Measurements from ENCODE around the gene COPS9. TPM values are rescaled to one million over a fixed set of nuclear protein-coding genes. Genes with fewer than 3 reads are reported as not detected.

The COPS9 gene
- total RNA-seq, 1 donor from 2014 or later = 115 TPM

- H3K9me3 Mint-ChIP-seq (ENCODE audit: low read depth) = peaks cover 3% of the 10 kb centered on the region
- peaks cover 6% of the 10 kb centered on the region for H3K4me1 Mint-ChIP-seq (ENCODE audit: low read depth)
- H3K27me3 Mint-ChIP-seq = peaks cover 24% of the 10 kb centered on the region
- TF ChIP-seq CTCF (IDR thresholded peaks at IDR 0.05; ENCODE audit: unreplicated experiment) = no peak
- no peak for DNase-seq (ENCODE audit: low spot score, unreplicated experiment)
- no peak overlapping the region for H3K27ac Mint-ChIP-seq
- no peaks in the 10 kb centered on the region for H3K36me3 Mint-ChIP-seq (ENCODE audit: insufficient read depth)
- H3K4me3 Mint-ChIP-seq (ENCODE audit: low read depth) = no peak overlapping the region
Measured at GRCh38 chr2:240174496-240174895, 38.4 kb upstream of the COPS9 start.

GRCh38 chr2:240172071-240172895 is 36.2 kb upstream of the COPS9 start:
- H3K4me1 Mint-ChIP-seq (ENCODE audit: low read depth) = peaks cover 6% of the 10 kb centered on the region
- H3K27me3 Mint-ChIP-seq = peaks cover 24% of the 10 kb centered on the region
- TF ChIP-seq CTCF (IDR thresholded peaks at IDR 0.05; ENCODE audit: unreplicated experiment) = no peak
- H3K27ac Mint-ChIP-seq = no peak overlapping the region
- H3K9me3 Mint-ChIP-seq (ENCODE audit: low read depth) = peaks cover 3% of the 10 kb centered on the region
- H3K4me3 Mint-ChIP-seq (ENCODE audit: low read depth) = no peak overlapping the region
- DNase-seq (ENCODE audit: low spot score, unreplicated experiment) = no peak
- H3K36me3 Mint-ChIP-seq (ENCODE audit: insufficient read depth) = no peaks in the 10 kb centered on the region

- no peak for TF ChIP-seq CTCF (IDR thresholded peaks at IDR 0.05; ENCODE audit: unreplicated experiment)
- DNase-seq (ENCODE audit: low spot score, unreplicated experiment) = no peak
- Mint-ChIP-seq H3K27me3 (peaks cover 26% of the 10 kb centered on the region), H3K36me3 (ENCODE audit: insufficient read depth) (no peaks in the 10 kb centered on the region), H3K4me3 (ENCODE audit: low read depth) (no peak overlapping the region), H3K4me1 (ENCODE audit: low read depth) (peaks cover 2% of the 10 kb centered on the region), H3K9me3 (ENCODE audit: low read depth) (peaks cover 3% of the 10 kb centered on the region), H3K27ac (no peak overlapping the region)
Measured at GRCh38 chr2:240170883-240171282, 34.8 kb upstream of the COPS9 start.

GRCh38 chr2:240170354-240170735 is 34.2 kb upstream of the COPS9 start:
- DNase-seq (ENCODE audit: low spot score, unreplicated experiment) = no peak
- Mint-ChIP-seq H3K36me3 (ENCODE audit: insufficient read depth) (no peaks in the 10 kb centered on the region), H3K4me1 (ENCODE audit: low read depth) (peaks cover 2% of the 10 kb centered on the region), H3K4me3 (ENCODE audit: low read depth) (no peak overlapping the region), H3K27ac (no peak overlapping the region), H3K9me3 (ENCODE audit: low read depth) (peaks cover 3% of the 10 kb centered on the region), H3K27me3 (peaks cover 28% of the 10 kb centered on the region)
- no peak for TF ChIP-seq CTCF (IDR thresholded peaks at IDR 0.05; ENCODE audit: unreplicated experiment)

- peaks cover 2% of the 10 kb centered on the region for H3K4me1 Mint-ChIP-seq (ENCODE audit: low read depth)
- no peak for TF ChIP-seq CTCF (IDR thresholded peaks at IDR 0.05; ENCODE audit: unreplicated experiment)
- H3K27ac Mint-ChIP-seq = no peak overlapping the region
- DNase-seq (ENCODE audit: low spot score, unreplicated experiment) = no peak
- H3K27me3 Mint-ChIP-seq = peaks cover 26% of the 10 kb centered on the region
- no peaks in the 10 kb centered on the region for H3K36me3 Mint-ChIP-seq (ENCODE audit: insufficient read depth)
- H3K9me3 Mint-ChIP-seq (ENCODE audit: low read depth) = peaks cover 3% of the 10 kb centered on the region
- no peak overlapping the region for H3K4me3 Mint-ChIP-seq (ENCODE audit: low read depth)
Measured at GRCh38 chr2:240169486-240170353, 33.6 kb upstream of the COPS9 start.

Data from progenitor cell of endocrine pancreas (in vitro differentiated cells).